Measurements from ENCODE around the gene CENATAC. TPM values are rescaled to one million over a fixed set of nuclear protein-coding genes. Genes with fewer than 3 reads are reported as not detected.
"Not testable (repeated sequence)": the region's sequence is repeated elsewhere in the genome, so short reads cannot be mapped to it uniquely, and the experiment has no call there.

The CENATAC gene, protein sequence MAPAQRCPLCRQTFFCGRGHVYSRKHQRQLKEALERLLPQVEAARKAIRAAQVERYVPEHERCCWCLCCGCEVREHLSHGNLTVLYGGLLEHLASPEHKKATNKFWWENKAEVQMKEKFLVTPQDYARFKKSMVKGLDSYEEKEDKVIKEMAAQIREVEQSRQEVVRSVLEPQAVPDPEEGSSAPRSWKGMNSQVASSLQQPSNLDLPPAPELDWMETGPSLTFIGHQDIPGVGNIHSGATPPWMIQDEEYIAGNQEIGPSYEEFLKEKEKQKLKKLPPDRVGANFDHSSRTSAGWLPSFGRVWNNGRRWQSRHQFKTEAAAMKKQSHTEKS
- polyA plus RNA-seq (2013, experiment 1 of 4): 39.4 TPM
- 47.3 TPM for polyA plus RNA-seq (2013, experiment 2 of 4)
- polyA plus RNA-seq (2013, experiment 3 of 4): 25.6 TPM
- polyA plus RNA-seq (2013, experiment 4 of 4): 30.0 TPM

DNA sequence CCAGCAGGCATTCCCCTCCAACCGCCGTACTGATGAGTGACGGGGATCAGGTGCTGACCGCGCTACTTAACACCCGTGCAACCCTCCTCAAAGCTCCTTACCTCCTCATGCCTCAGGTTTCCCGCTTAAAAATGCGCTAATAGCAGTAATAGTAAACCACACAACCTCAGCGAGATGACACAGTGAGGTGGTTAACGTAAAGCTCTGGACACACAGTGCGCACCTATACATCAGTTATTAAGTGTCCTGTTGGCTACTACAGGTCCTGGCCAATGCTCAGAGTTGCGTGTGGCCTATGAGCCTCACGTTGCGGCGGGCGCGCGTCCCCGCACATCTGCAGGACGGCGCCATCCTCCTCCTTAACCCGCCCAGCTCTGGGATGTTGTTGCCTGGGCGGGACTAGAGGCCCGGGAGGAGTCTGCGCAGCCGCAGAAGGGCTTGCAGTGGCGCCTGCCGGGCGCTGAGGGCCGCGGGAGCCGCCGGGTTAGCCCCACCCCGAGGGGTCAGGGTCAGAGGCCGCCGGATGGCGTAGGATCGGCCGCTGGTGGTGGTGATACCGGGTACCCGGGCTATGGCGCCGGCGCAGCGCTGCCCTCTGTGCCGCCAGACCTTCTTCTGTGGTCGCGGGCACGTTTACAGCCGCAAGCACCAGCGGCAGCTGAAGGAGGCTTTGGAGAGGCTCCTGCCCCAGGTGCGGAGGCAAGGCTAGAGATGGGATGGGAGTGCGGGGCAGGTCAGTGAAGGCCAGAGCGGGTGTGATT is at the start of gene CENATAC:
TSS of gene CENATAC (plus strand) at position 512 of the 761 bp plus-strand sequence. CDS start at position 572, 60 bp downstream.
- peak within 1 kb of the TSS; percentile 54 for H3K27ac ChIP-seq (ENCODE audit: insufficient read depth, low read depth, low read length, poor library complexity, severe bottlenecking)
- peaks cover 8% of the 10 kb centered on the region for H3K36me3 ChIP-seq (ENCODE audit: control insufficient read depth, insufficient read depth, low read length)
- H3K9me3 ChIP-seq (ENCODE audit: control insufficient read depth, low read length): no peaks in the 10 kb centered on the region
- peaks cover 7% of the 10 kb centered on the region for H3K4me1 ChIP-seq (ENCODE audit: control insufficient read depth, insufficient read depth, low read length)
- WGBS, 2 experiments: 0 to 1% methylated on average over 54 of the region's 54 CpGs
- no peaks in the 10 kb centered on the region for H3K27me3 ChIP-seq (ENCODE audit: control insufficient read depth, insufficient read depth, low read length, poor library complexity, severe bottlenecking)
- H3K4me3 ChIP-seq (ENCODE audit: insufficient read depth, low read depth, low read length): peak within 1 kb of the TSS; percentile 99

DNA sequence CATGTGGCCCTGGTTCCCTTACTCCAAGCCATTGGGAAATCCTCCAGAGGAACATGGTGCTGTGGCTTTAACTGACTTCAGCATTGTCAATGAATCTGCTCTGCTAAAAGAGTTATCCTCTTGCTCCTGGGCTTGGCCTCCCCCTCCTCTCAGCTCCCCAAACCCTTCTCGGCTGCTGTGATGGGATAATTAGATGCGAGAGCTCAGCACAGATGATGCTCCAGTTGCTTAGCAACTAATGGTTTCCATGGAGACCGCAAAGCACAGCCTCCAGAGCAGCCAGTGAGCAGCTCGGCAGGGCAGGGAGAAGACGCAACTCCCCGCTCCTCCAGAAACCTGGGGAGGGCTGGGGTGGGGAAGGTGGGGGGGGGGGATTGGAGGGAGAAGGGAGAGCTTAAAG is 44.7 kb upstream of the CENATAC start:
- Histone ChIP-seq H3K4me3 (ENCODE audit: insufficient read depth, low read depth, low read length) (no peak overlapping the region), H3K9me3 (ENCODE audit: control insufficient read depth, low read length) (no peaks in the 10 kb centered on the region), H3K27ac (ENCODE audit: insufficient read depth, low read depth, low read length, poor library complexity, severe bottlenecking) (no peak overlapping the region), H3K4me1 (ENCODE audit: control insufficient read depth, insufficient read depth, low read length) (no peaks in the 10 kb centered on the region), H3K27me3 (ENCODE audit: control insufficient read depth, insufficient read depth, low read length, poor library complexity, severe bottlenecking) (no peaks in the 10 kb centered on the region), H3K36me3 (ENCODE audit: control insufficient read depth, insufficient read depth, low read length) (no peaks in the 10 kb centered on the region)
- WGBS, 2 experiments: 2 to 14% methylated on average over 6 of the region's 6 CpGs

DNA sequence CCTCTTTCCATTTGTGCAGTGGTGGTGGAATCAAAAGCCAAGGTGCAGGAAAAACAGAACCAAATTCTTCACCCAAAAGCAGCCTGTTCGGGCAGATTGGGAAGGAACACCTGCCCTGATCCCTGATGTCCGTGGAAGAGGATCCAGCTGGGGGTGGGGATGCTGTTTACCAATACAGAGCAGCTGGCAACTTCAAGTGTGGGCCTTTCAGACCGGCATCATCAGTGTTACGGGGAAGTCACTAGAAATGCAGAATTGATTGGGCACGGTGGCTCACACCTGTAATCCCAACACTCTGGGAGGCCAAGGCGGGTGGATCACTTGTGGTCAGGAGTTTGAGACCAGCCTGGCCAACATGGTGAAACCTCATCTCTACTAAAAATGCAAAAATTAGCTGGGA is 44.0 kb upstream of the CENATAC start:
- H3K36me3 ChIP-seq (ENCODE audit: control insufficient read depth, insufficient read depth, low read length); H3K9me3 ChIP-seq (ENCODE audit: control insufficient read depth, low read length); H3K4me1 ChIP-seq (ENCODE audit: control insufficient read depth, insufficient read depth, low read length); H3K4me3 ChIP-seq (ENCODE audit: insufficient read depth, low read depth, low read length); H3K27me3 ChIP-seq (ENCODE audit: control insufficient read depth, insufficient read depth, low read length, poor library complexity, severe bottlenecking); H3K27ac ChIP-seq (ENCODE audit: insufficient read depth, low read depth, low read length, poor library complexity, severe bottlenecking): not testable (repeated sequence)
- WGBS, 2 experiments: 62 to 63% methylated on average over 6 of the region's 6 CpGs

DNA sequence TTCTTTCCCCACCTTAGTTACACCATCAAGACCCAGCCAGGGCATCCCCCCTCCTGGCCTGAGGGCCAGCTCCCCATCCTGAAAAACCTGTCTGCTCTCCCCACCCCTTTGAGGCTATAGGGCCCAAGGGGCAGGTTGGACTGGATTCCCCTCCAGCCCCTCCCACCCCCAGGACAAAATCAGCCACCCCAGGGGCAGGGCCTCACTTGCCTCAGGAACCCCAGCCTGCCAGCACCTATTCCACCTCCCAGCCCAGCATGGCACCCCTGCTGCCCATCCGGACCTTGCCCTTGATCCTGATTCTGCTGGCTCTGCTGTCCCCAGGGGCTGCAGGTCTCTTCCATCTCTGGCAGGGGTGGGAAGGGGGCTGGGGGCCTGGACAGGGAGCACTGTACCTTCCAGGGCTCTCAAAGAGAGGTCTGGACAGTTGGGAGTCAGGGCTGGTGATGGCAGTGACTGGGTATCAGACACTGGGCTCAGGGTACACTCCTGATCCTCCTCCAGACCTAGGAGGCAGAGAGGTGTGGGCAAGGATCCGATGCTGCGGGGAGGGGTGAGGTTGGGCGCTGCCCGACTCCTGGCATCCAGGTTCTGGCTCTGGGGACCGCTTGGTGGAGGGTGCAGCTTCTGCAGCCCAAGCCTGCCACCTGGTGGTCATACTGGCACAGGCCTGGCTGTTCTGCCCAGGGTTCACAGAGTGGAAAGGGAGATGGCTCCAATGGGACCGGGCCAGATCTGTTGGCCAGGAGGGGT is 41.7 kb upstream of the CENATAC start, which contains the start of gene UPK2:
TSS of gene UPK2 (plus strand) at position 205 of the 753 bp plus-strand sequence. CDS start at position 258, 53 bp downstream.
- Histone ChIP-seq H3K27ac (ENCODE audit: insufficient read depth, low read depth, low read length, poor library complexity, severe bottlenecking) (no peak within 1 kb of the TSS), H3K27me3 (ENCODE audit: control insufficient read depth, insufficient read depth, low read length, poor library complexity, severe bottlenecking) (no peaks in the 10 kb centered on the region), H3K9me3 (ENCODE audit: control insufficient read depth, low read length) (no peaks in the 10 kb centered on the region), H3K36me3 (ENCODE audit: control insufficient read depth, insufficient read depth, low read length) (no peaks in the 10 kb centered on the region), H3K4me1 (ENCODE audit: control insufficient read depth, insufficient read depth, low read length) (no peaks in the 10 kb centered on the region), H3K4me3 (ENCODE audit: insufficient read depth, low read depth, low read length) (no peak within 1 kb of the TSS)
- WGBS, 2 experiments: 9 to 14% methylated on average over 7 of the region's 7 CpGs

DNA sequence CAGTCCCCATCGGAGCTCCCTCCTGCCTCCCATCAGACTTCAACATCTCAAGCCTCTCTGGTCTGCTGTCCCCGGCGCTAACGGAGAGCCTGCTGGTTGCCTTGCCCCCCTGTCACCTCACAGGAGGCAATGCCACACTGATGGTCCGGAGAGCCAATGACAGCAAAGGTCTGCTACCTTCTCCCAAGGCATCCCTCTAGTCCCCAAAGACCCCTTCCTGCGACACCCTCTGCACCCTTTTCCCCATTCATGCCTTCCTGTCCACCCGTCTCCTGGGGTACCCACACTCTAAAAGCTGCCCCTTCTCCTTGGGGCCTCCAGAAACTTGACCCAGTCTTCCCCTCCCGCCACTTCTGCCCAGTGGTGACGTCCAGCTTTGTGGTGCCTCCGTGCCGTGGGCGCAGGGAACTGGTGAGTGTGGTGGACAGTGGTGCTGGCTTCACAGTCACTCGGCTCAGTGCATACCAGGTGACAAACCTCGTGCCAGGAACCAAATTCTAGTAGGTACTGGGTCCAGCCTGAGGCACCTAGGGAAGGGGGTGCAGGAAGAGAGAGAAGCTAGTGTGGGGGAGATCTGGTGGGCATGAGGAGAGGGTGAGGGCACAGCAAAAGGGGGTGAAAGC is 41.0 kb upstream of the CENATAC start:
- Histone ChIP-seq H3K27ac (ENCODE audit: insufficient read depth, low read depth, low read length, poor library complexity, severe bottlenecking) (no peak overlapping the region), H3K36me3 (ENCODE audit: control insufficient read depth, insufficient read depth, low read length) (no peaks in the 10 kb centered on the region), H3K4me1 (ENCODE audit: control insufficient read depth, insufficient read depth, low read length) (no peaks in the 10 kb centered on the region), H3K9me3 (ENCODE audit: control insufficient read depth, low read length) (no peaks in the 10 kb centered on the region), H3K27me3 (ENCODE audit: control insufficient read depth, insufficient read depth, low read length, poor library complexity, severe bottlenecking) (no peaks in the 10 kb centered on the region), H3K4me3 (ENCODE audit: insufficient read depth, low read depth, low read length) (no peak overlapping the region)
- WGBS, 2 experiments: 66% methylated on average over 14 of the region's 14 CpGs

GRCh38 chr11:118957549-118957948 is 40.4 kb upstream of the CENATAC start:
- no peaks in the 10 kb centered on the region for H3K27me3 ChIP-seq (ENCODE audit: control insufficient read depth, insufficient read depth, low read length, poor library complexity, severe bottlenecking)

GRCh38 chr11:118957968-118958367 is 40.0 kb upstream of the CENATAC start:
- Histone ChIP-seq H3K4me1 (ENCODE audit: control insufficient read depth, insufficient read depth, low read length) (no peaks in the 10 kb centered on the region), H3K36me3 (ENCODE audit: control insufficient read depth, insufficient read depth, low read length) (no peaks in the 10 kb centered on the region), H3K9me3 (ENCODE audit: control insufficient read depth, low read length) (no peaks in the 10 kb centered on the region), H3K27ac (ENCODE audit: insufficient read depth, low read depth, low read length, poor library complexity, severe bottlenecking) (no peak overlapping the region), H3K27me3 (ENCODE audit: control insufficient read depth, insufficient read depth, low read length, poor library complexity, severe bottlenecking) (no peaks in the 10 kb centered on the region), H3K4me3 (ENCODE audit: insufficient read depth, low read depth, low read length) (no peak overlapping the region)
- 92 to 94% methylated on average over 8 of the region's 8 CpGs for WGBS, 2 experiments

More at GRCh38 chr11:118957549-118957948, 40.4 kb upstream of the CENATAC start:
- 89 to 91% methylated on average over 11 of the region's 11 CpGs for WGBS, 2 experiments
- Histone ChIP-seq H3K9me3 (ENCODE audit: control insufficient read depth, low read length) (no peaks in the 10 kb centered on the region), H3K4me3 (ENCODE audit: insufficient read depth, low read depth, low read length) (no peak overlapping the region), H3K27ac (ENCODE audit: insufficient read depth, low read depth, low read length, poor library complexity, severe bottlenecking) (no peak overlapping the region), H3K4me1 (ENCODE audit: control insufficient read depth, insufficient read depth, low read length) (no peaks in the 10 kb centered on the region), H3K36me3 (ENCODE audit: control insufficient read depth, insufficient read depth, low read length) (no peaks in the 10 kb centered on the region)

- H3K36me3 ChIP-seq (ENCODE audit: control insufficient read depth, insufficient read depth, low read length): no peaks in the 10 kb centered on the region
- no peak overlapping the region for H3K27ac ChIP-seq (ENCODE audit: insufficient read depth, low read depth, low read length, poor library complexity, severe bottlenecking)
- H3K4me1 ChIP-seq (ENCODE audit: control insufficient read depth, insufficient read depth, low read length): no peaks in the 10 kb centered on the region
- no peak overlapping the region for H3K4me3 ChIP-seq (ENCODE audit: insufficient read depth, low read depth, low read length)
- H3K9me3 ChIP-seq (ENCODE audit: control insufficient read depth, low read length): no peaks in the 10 kb centered on the region
- WGBS, 2 experiments: 86 to 91% methylated on average over 2 of the region's 2 CpGs
- no peaks in the 10 kb centered on the region for H3K27me3 ChIP-seq (ENCODE audit: control insufficient read depth, insufficient read depth, low read length, poor library complexity, severe bottlenecking)
These were observed 39.4 kb upstream of the CENATAC start for GRCh38 chr11:118958577-118958976.

DNA sequence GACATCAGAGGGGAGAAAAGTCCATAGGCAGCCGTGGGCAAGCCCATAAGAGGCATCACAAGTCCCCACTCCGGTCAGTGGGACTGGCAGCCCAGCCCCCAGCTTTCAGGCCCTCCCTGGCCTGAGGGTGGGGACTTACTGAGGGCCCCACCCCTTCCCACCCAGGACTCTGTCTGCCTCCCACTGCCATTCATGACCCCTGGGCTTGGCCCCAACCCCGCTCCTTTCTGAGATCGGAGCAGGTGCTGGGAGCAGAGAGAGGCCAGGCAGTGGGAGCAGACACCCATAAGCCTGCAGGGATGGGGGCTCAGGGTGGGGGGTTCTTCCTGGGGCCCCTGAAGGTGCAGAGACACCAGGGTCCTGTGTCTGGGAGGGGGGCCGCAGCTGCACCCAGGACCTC is 36.7 kb upstream of the CENATAC start:
- no peaks in the 10 kb centered on the region for H3K9me3 ChIP-seq (ENCODE audit: control insufficient read depth, low read length)

More for the DNA sequence above, 36.7 kb upstream of the CENATAC start:
- Histone ChIP-seq H3K36me3 (ENCODE audit: control insufficient read depth, insufficient read depth, low read length) (no peaks in the 10 kb centered on the region), H3K27me3 (ENCODE audit: control insufficient read depth, insufficient read depth, low read length, poor library complexity, severe bottlenecking) (no peaks in the 10 kb centered on the region), H3K27ac (ENCODE audit: insufficient read depth, low read depth, low read length, poor library complexity, severe bottlenecking) (no peak overlapping the region), H3K4me1 (ENCODE audit: control insufficient read depth, insufficient read depth, low read length) (no peaks in the 10 kb centered on the region), H3K4me3 (ENCODE audit: insufficient read depth, low read depth, low read length) (no peak overlapping the region)
- WGBS, 2 experiments: 88% methylated on average over 5 of the region's 5 CpGs
